Endothelial cell of umbilical vein (primary cell): Measurements from ENCODE around the gene KDM4C. TPM values are rescaled to one million over a fixed set of nuclear protein-coding genes. Genes with fewer than 3 reads are reported as not detected.

ENCODE experiments used
- BruUV-seq: library from RNA; stranded (reverse); fragments of 400-500 nt; replicated peaks from 2 replicates; lab custom pipeline; 2021; lab: Mats Ljungman, UMichigan
- CTCF ChIA-PET: fragments of 300-600, 350-600 bp; sonication (Branson Sonifier 250); formaldehyde crosslinking; loops from one replicate; lab custom pipeline; 2021; ENCODE audit warnings: antibody characterized with exemption, inconsistent platforms; lab: Charles Lee
- POLR2A ChIA-PET: fragments of 300-600, 350-600 bp; sonication (Branson Sonifier 250); formaldehyde crosslinking; loops from one replicate; lab custom pipeline; 2021; ENCODE audit warnings: antibody characterized with exemption, inconsistent platforms; lab: Charles Lee
- DNase-seq: peaks from one replicate; pipeline ENCODE4 v3.0.0-alpha.2; 2011; ENCODE audit warnings: low read depth, low spot score
- FAIRE-seq: peaks from 2 replicates; lab custom pipeline; 2011; peaks lifted over from hg19 to GRCh38; lab: Jason Lieb, UNC
- H2AFZ ChIP-seq: 2 replicates; pipeline ENCODE4 v1.6.0; 2012; ENCODE audit warnings: low read depth, low read length, control low read depth, inconsistent platforms
- H3K27ac ChIP-seq: 2 replicates; pipeline ENCODE4 v1.5.1; 2011; ENCODE audit warnings: low read depth, mild to moderate bottlenecking, control low read depth, low read length, moderate library complexity; ENCODE audit not compliant: insufficient read depth
- H3K27me3 ChIP-seq, 2 experiments: 2 replicates each; pipeline versions ENCODE4 v1.6.0 to v1.6.1; 2011; ENCODE audit warnings: low read length in 2 of 2, mixed read lengths in 1 of 2; ENCODE audit not compliant: control insufficient read depth in 2 of 2, insufficient read depth in 2 of 2
- H3K36me3 ChIP-seq, 2 experiments: 2 replicates in 1 of 2; 3 replicates in 1 of 2; pipeline ENCODE4 v1.5.1; 2011; ENCODE audit warnings: low read length in 2 of 2, mild to moderate bottlenecking in 1 of 2, moderate library complexity in 1 of 2; ENCODE audit not compliant: control insufficient read depth in 2 of 2, insufficient read depth in 2 of 2; ENCODE audit errors: extremely low read depth in 1 of 2
- H3K4me1 ChIP-seq: 3 replicates; pipeline ENCODE4 v1.5.1; 2011; ENCODE audit warnings: mild to moderate bottlenecking, low read length; ENCODE audit not compliant: control insufficient read depth, insufficient read depth; ENCODE audit errors: extremely low read depth
- H3K4me2 ChIP-seq: 2 replicates; pipeline ENCODE4 v1.6.1; 2011; ENCODE audit warnings: low read length, control low read depth, mixed read lengths; ENCODE audit not compliant: insufficient read depth
- H3K4me3 ChIP-seq, 3 experiments: fragments of 200-600 bp in 1 of 3; sonication (generic), shearing (Covaris generic) in 1 of 3; replicated peaks in 1 of 3; 2 replicates each; pipeline ENCODE4 v1.5.1; 2011 to 2016; ENCODE audit warnings: control low read depth in 3 of 3, low read length in 3 of 3, mild to moderate bottlenecking in 2 of 3, inconsistent platforms in 1 of 3, low read depth in 1 of 3, moderate library complexity in 1 of 3; ENCODE audit not compliant: insufficient read depth in 1 of 3
- H3K79me2 ChIP-seq: 2 replicates; pipeline ENCODE4 v1.6.0; 2012; ENCODE audit warnings: low read length, inconsistent platforms; ENCODE audit not compliant: control insufficient read depth, insufficient read depth
- H3K9ac ChIP-seq: replicated peaks from 2 replicates; pipeline ENCODE3; 2011; ENCODE audit warnings: low read length, control low read depth; ENCODE audit not compliant: insufficient read depth; ENCODE audit errors: extremely low read depth
- H3K9me1 ChIP-seq: replicated peaks from 3 replicates; pipeline ENCODE4 v1.6.0; 2011; ENCODE audit warnings: mild to moderate bottlenecking, low read length; ENCODE audit not compliant: control insufficient read depth, insufficient read depth; ENCODE audit errors: extremely low read depth
- H3K9me3 ChIP-seq: replicated peaks from 2 replicates; pipeline ENCODE4 v1.5.1; 2012; ENCODE audit warnings: low read length, inconsistent platforms; ENCODE audit not compliant: control insufficient read depth, insufficient read depth
- H4K20me1 ChIP-seq: replicated peaks from 2 replicates; pipeline ENCODE3; 2011; ENCODE audit warnings: mild to moderate bottlenecking, low read length; ENCODE audit not compliant: control insufficient read depth, insufficient read depth; ENCODE audit errors: extremely low read depth
- CTCF ChIP-seq, 2 donors: IDR thresholded peaks; 1 replicate in 1 of 2; 2 replicates in 1 of 2; pipeline ENCODE4 v1.5.1; 2011; ENCODE audit warnings: low read length in 2 of 2, mild to moderate bottlenecking in 2 of 2, moderate library complexity in 2 of 2, control low read depth in 1 of 2, inconsistent platforms in 1 of 2, low read depth in 1 of 2; ENCODE audit not compliant: insufficient read depth in 1 of 2; ENCODE audit errors: extremely low read depth in 1 of 2
- EZH2 ChIP-seq: IDR thresholded peaks from 2 replicates; pipeline ENCODE4 v1.6.1; 2012; ENCODE audit warnings: borderline replicate concordance, low read depth, mild to moderate bottlenecking, moderate library complexity, low read length, inconsistent platforms; ENCODE audit not compliant: severe bottlenecking
- FOS ChIP-seq: IDR thresholded peaks from 2 replicates; pipeline ENCODE4 v1.6.1; 2011; ENCODE audit warnings: mild to moderate bottlenecking, low read length, moderate library complexity, borderline replicate concordance; ENCODE audit not compliant: insufficient read depth
- GATA2 ChIP-seq: IDR thresholded peaks from 2 replicates; pipeline ENCODE4 v1.7.0; 2011; ENCODE audit warnings: low read depth, mild to moderate bottlenecking, moderate library complexity, mixed read lengths, low read length; ENCODE audit not compliant: insufficient read length, insufficient read depth
- JUN ChIP-seq: IDR thresholded peaks from 2 replicates; pipeline ENCODE4 v1.6.1; 2011; ENCODE audit warnings: borderline replicate concordance, low read depth; ENCODE audit not compliant: insufficient read length, insufficient read depth
- MAX ChIP-seq: IDR thresholded peaks from 2 replicates; pipeline ENCODE4 v1.6.1; 2011; ENCODE audit not compliant: insufficient read depth, insufficient read length
- MYC ChIP-seq: IDR thresholded peaks from one replicate; pipeline ENCODE4 v1.6.1; 2011; ENCODE audit warnings: mild to moderate bottlenecking, low read depth, low read length
- POLR2A ChIP-seq: IDR thresholded peaks from 2 replicates; pipeline ENCODE4 v1.6.1; 2012; ENCODE audit warnings: low read depth, mild to moderate bottlenecking, control low read depth, low read length
- POLR2AphosphoS5 ChIP-seq: IDR thresholded peaks from 2 replicates; pipeline ENCODE4 v1.6.1; 2012; ENCODE audit warnings: low read depth, mild to moderate bottlenecking, control low read depth, low read length, moderate library complexity; ENCODE audit not compliant: insufficient read depth
- dilution Hi-C: fragments of 300-500 bp; cut with MboI; formaldehyde crosslinking; loops from one replicate; pipeline ENCODE4 v1.15.0; 2019; ENCODE audit warnings: low sequenced_read_pairs; ENCODE audit not compliant: extremely low pct_ligation_motif_present
- intact Hi-C: fragments of 100-400 bp; cut with micrococcal nuclease; formaldehyde crosslinking; loops from one replicate; pipeline ENCODE4 v1.10.0; 2022
- polyA plus RNA-seq, 4 experiments: library from polyadenylated mRNA; depleted of rRNA in 3 of 4; stranded (reverse) in 3 of 4; unstranded in 1 of 4; fragments of >200 nt; gene quantifications; 2 replicates each; pipeline versions ENCODE4 v1.2.1 to v1.2.3, GENCODE V29; 2011 to 2012; ENCODE audit warnings: missing spikeins in 1 of 4
- total RNA-seq: library from RNA; stranded (reverse); gene quantifications from 2 replicates; pipeline ENCODE4 v1.2.3, GENCODE V29; 2021

The KDM4C gene
- total and polyA plus RNA-seq, 2 donors (not counting 3 experiments of a cell fraction or from before 2014, with no cell fraction given) = 5.4 to 15.0 TPM

- H3K4me3 ChIP-seq = no peak overlapping the region
- FAIRE-seq (no peak), DNase-seq (no peak)
- no peak overlapping the region for H3K9ac ChIP-seq
- H2AFZ ChIP-seq = no peak overlapping the region
- H3K27ac ChIP-seq = no peak overlapping the region
- no peak overlapping the region for H3K4me2 ChIP-seq
- H3K79me2 ChIP-seq = no peaks in the 10 kb centered on the region
- intact Hi-C loops (no loop called here), dilution Hi-C loops (no loop called here)
- H3K27me3 ChIP-seq = no peaks in the 10 kb centered on the region
- H3K36me3 ChIP-seq = no peaks in the 10 kb centered on the region
- no peak for TF ChIP-seq GATA2
- H3K9me1 ChIP-seq = no peaks in the 10 kb centered on the region
- H3K4me1 ChIP-seq = no peaks in the 10 kb centered on the region
- ChIA-PET CTCF (interaction anchor here (1.1 to 2.2 kb wide), 4 partner anchors 12 to 25 kb away, joined by 3 to 9 read pairs (median 4); no protein-coding TSS in a partner anchor), POLR2A (no interaction called here)
- H4K20me1 ChIP-seq = no peaks in the 10 kb centered on the region
- H3K9me3 ChIP-seq = no peaks in the 10 kb centered on the region
- no TSS peak for BruUV-seq
Measured at GRCh38 chr9:7067169-7067568, 309.4 kb downstream of the KDM4C start.

- Histone ChIP-seq H3K4me2 (no peak overlapping the region), H3K9me3 (no peaks in the 10 kb centered on the region), H4K20me1 (no peaks in the 10 kb centered on the region), H3K27me3 (no peaks in the 10 kb centered on the region), H3K36me3 (peaks cover 0 to 2% of the 10 kb centered on the region in 2 experiments), H3K4me1 (no peaks in the 10 kb centered on the region), H3K27ac (no peak overlapping the region), H3K79me2 (no peaks in the 10 kb centered on the region), H2AFZ (no peak overlapping the region), H3K9ac (no peak overlapping the region), H3K9me1 (no peaks in the 10 kb centered on the region), H3K4me3 (no peak overlapping the region)
- POLR2A ChIA-PET = no interaction called here
- TF ChIP-seq GATA2 (no peak), MAX (no peak), POLR2AphosphoS5 (no peak), CTCF (IDR thresholded peaks at IDR 0.05; ENCODE audit: extremely low read depth in 1 of 2, insufficient read depth in 1 of 2, low read depth in 1 of 2, low read length in 2 of 2) (no peak), MYC (no peak), FOS (no peak), EZH2 (no peak), POLR2A (no peak), JUN (no peak)
- intact Hi-C loops (no loop called here), dilution Hi-C loops (no loop called here)
- no peak for DNase-seq
- no peak for FAIRE-seq
- no TSS peak for BruUV-seq
- CTCF ChIA-PET = no interaction called here
Measured at GRCh38 chr9:7071916-7072315, 314.1 kb downstream of the KDM4C start.
